HepG2 (cell line): ENCODE results near the gene DISP1. TPM values are rescaled to one million over a fixed set of nuclear protein-coding genes. Genes with fewer than 3 reads are reported as not detected.

ENCODE experiments used
- AFF4 ChIP-seq: sonication (generic); formaldehyde crosslinking; IDR thresholded peaks from 2 replicates; pipeline ENCODE4 v1.4.0; 2020; ENCODE audit warnings: missing genetic modification reagents
- AGO1 ChIP-seq: fragments of 200-400 bp; formaldehyde crosslinking; IDR thresholded peaks from 2 replicates; pipeline ENCODE4 v1.6.1; 2017; ENCODE audit warnings: mild to moderate bottlenecking, low read depth, low read length, moderate library complexity; ENCODE audit not compliant: poor library complexity, severe bottlenecking
- AKAP8 ChIP-seq: sonication (generic); formaldehyde crosslinking; IDR thresholded peaks from 2 replicates; pipeline ENCODE4 v1.5.1; 2020; ENCODE audit warnings: mild to moderate bottlenecking, missing genetic modification reagents
- BRF2 ChIP-seq: sonication (generic); formaldehyde crosslinking; IDR thresholded peaks from 2 replicates; pipeline ENCODE4 v1.8.1; 2022; ENCODE audit warnings: mild to moderate bottlenecking, missing genetic modification reagents
- IRF9 ChIP-seq: sonication (generic); formaldehyde crosslinking; IDR thresholded peaks from 2 replicates; pipeline ENCODE4 v1.8.0; 2022; ENCODE audit warnings: missing genetic modification reagents, mild to moderate bottlenecking, borderline replicate concordance
- SP2 ChIP-seq: sonication (generic); formaldehyde crosslinking; IDR thresholded peaks from 2 replicates; pipeline ENCODE4 v1.5.1; 2020; ENCODE audit warnings: mild to moderate bottlenecking, missing genetic modification reagents
- ZBTB40 ChIP-seq, 2 experiments: fragments of 450-650 bp in 1 of 2; sonication (generic) in 1 of 2; formaldehyde crosslinking in 1 of 2; IDR thresholded peaks; 2 replicates each; pipeline versions ENCODE4 v1.6.1 to v1.8.0; 2016 to 2022; ENCODE audit warnings: antibody characterized with exemption in 1 of 2, mild to moderate bottlenecking in 1 of 2, missing genetic modification reagents in 1 of 2
- ZBTB44 ChIP-seq: sonication (generic); formaldehyde crosslinking; IDR thresholded peaks from 2 replicates; pipeline ENCODE4 v1.4.0; 2020; ENCODE audit warnings: missing genetic modification reagents
- polyA plus RNA-seq, 8 experiments: library from polyadenylated mRNA; depleted of rRNA in 3 of 8; stranded (reverse) in 7 of 8; unstranded in 1 of 8; fragments of >200 nt; fragmentation: Illumina TruSeq in 4 of 8; extraction: Trizol in 4 of 8; gene quantifications; 2 replicates each; pipeline versions ENCODE4 v1.2.1 to v1.2.3, GENCODE V29; 2011 to 2016; ENCODE audit warnings: low read depth in 4 of 8, missing spikeins in 1 of 8, mixed read lengths in 1 of 8; ENCODE audit not compliant: insufficient read depth in 1 of 8
- total RNA-seq, 5 experiments: library from RNA; depleted of rRNA; stranded (reverse); fragments of >200 nt; fragmentation: Illumina TruSeq; extraction: Trizol; gene quantifications; 2 replicates each; pipeline ENCODE4 v1.2.3, GENCODE V29; 2016; ENCODE audit warnings: low read depth in 1 of 5

The DISP1 gene
- total and polyA plus RNA-seq, 2 of the 13 experiments (the other 11 are each of a cell fraction or from before 2014, with no cell fraction given): 1.9 to 2.0 TPM

- TF ChIP-seq IRF9 (CRISPR knock-in tag) (peak; percentile 72; the same call in 1 of the 2 replicates), SP2 (CRISPR knock-in tag) (peak; percentile 83), ZBTB44 (CRISPR knock-in tag) (no peak), AKAP8 (no peak), BRF2 (CRISPR knock-in tag) (no peak), AFF4 (CRISPR knock-in tag) (no peak), ZBTB40 (IDR thresholded peaks at IDR 0.05) (no peak), ZBTB40 (CRISPR knock-in tag; IDR thresholded peaks at IDR 0.05) (peak; percentile 41; the same call in 1 of the 2 replicates), AGO1 (no peak)
Measured at GRCh38 chr1:222814536-222815439, at the start of gene DISP1 (continued).
